MV-4-11 (cell line): ENCODE measurements around the gene MORC2.

Experiments used
- DNase-seq: peaks from one replicate; lab custom pipeline; 2025; lab: John Stamatoyannopoulos, UW

MORC2 gene

DNA sequence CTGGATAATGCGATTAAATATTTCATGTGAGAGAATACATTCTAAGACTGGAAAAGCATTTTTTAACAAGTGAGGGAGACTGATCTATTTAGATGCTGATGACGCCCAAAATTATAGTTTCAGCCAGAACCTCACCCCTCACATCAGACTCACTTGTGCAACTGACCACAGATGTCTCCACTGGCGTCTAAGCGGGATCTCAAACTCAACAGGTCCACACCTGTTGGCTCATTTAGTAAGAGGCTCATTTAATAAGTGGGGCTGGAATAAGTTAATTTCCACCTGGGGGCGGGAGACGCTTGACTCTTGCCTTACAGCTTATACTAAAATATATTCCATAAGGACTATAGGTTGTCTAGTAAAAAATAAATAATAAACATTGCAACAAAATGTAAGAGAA is 47.5 kb downstream of the MORC2 start:
- DNase-seq: peak; percentile 10

GRCh38 chr22:30920407-30920806 is 48.2 kb downstream of the MORC2 start:
- peak; percentile 63 for DNase-seq

DNA sequence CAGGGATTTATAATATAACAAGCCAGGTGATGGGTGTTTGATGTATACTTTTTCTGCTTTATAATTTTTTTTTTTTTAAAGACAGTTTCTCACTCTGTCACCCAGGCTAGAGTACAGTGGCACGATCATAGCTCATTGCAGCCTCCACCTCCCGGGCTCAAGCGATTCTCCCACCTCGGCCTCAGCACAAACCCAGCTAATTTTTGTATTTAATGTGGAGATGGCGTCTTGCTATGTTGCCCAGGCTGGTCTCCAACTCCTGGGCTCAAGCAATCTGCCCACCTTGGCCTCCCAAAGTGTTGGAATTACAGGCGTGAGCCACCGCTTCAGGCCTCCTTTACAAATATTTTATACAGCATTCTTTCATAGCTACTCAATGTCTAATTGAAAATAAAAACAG is 48.6 kb downstream of the MORC2 start:
- DNase-seq: no peak

DNA sequence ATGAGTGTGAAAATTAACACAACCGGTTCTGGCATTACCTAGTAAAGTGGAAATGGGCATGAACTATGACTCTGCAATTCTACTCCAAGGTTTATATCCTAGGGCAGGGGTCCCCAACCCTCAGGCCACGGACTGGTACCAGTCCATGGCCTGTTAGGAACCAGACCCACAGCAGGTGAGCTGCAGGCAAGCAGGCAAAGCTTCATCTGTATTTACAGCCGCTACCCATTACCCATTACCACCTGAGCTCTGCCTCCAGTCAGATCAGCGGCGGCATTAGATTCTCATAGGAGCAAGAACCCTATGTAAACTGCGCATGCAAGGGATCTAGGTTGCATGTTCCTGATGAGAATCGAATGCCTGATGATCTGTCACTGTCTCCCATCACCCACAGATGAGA is 49.8 kb downstream of the MORC2 start:
- no peak for DNase-seq

DNA sequence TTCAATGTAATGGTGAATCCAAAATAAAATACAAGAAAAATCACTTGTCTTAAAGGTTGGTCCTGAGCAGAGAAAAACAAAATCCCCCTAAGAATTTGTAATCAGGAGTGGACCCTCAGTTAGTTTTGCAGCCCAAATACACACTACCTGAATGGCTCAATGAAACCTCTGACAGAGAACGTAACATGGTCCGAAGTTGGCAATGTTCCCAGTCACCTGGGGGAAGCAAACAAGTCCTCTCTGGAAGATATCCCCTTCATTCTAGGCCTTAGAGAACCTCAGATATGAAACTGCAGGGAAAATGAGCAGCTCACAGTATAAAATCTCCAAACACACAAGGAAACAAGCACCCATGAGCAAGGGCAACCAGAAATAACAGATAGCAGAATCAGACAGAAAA is 58.2 kb downstream of the MORC2 start:
- DNase-seq: no peak

- DNase-seq: no peak
Measured at GRCh38 chr22:30909306-30909705, 59.3 kb downstream of the MORC2 start.

DNA sequence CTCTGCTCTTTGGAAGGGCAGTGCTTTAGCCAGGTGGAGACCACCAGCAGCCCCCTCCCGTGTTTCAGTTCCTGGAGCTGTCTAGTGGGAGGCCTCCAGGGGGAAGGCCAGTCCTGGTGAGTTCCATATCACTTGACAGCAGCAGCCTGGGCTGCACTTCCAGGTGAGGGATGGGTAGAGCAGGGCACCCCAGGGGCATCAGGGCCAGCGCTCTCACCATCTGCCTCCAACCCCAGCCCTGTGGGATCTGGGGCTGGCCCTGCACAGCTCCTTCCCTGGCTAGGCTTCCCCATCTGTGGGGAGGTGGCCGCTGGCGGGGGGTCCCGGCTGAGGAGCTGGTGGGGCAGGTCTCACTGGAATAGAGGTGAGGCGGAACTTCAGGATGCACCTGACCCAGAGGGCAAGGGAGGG is 60.5 kb downstream of the MORC2 start:
- DNase-seq: no peak

DNA sequence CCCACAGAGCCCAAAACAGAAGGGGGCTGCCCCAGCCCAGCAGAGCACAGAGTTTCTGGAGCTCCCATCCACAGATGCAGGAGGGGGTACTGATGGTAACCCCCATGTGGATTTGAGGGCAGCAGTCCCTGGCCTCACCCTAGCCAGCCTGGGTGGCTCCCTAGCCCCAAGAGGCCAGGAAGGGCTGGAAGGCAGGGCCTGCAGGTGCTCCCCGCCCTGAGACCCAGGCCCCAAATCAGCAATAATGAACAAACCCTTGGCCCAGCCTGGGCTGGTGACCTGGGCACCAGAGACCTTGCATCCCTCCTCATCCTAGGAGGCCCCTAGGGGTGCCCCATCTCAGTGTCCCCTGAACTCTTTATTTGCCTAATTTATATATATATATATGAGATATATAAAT is 61.6 kb downstream of the MORC2 start:
- DNase-seq: no peak

DNA sequence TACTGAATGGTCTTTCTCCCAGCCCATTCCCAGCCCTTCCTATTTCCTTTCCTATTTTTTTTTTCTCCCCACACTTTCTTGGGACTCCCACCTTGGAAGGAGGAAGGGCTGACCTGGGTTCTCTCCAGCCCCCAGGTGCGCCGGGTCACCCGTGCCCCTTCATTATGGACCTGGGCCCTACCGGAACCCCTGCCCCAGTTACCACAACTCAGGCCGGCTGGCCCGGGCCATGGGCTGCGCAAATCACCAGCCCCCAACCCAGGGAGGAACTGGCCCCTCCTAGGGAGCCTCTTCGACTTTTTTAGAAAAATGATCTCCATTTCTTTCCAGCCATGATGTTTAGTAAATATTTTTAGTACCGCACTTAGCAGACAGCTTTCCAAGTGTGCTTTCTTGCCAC is 62.2 kb downstream of the MORC2 start:
- no peak for DNase-seq

DNA sequence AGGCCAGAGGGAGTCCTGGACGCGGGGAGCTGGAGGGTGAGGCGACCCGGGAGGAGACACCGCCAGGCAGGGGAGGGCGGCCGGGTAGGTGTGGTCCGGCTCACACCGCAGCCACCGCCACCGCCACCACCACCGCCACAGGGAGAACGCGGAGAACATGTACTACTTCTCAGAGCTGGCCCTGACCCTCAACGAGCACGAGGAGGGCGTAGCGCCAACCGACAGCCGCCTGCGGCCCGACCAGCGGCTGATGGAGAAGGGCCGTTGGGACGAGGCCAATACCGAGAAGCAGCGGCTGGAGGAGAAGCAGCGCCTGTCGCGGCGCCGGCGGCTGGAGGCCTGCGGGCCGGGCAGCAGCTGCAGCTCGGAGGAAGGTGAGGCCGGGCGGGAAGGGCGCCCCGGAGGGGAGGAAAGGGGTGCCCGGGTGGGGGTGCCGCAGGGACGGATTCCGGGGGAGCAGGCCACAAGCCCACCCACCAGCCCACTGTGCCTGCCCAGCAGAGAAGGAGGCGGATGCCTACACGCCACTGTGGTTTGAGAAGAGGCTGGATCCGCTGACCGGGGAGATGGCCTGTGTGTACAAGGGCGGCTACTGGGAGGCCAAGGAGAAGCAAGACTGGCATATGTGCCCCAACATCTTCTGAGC is 62.8 kb downstream of the MORC2 start:
- no peak for DNase-seq

- DNase-seq: no peak
Measured at GRCh38 chr22:30903876-30904460, 64.6 kb downstream of the MORC2 start.

GRCh38 chr22:30902496-30903357 is 65.8 kb downstream of the MORC2 start:
- no peak for DNase-seq

- no peak for DNase-seq
Measured at GRCh38 chr22:30894371-30894740, 74.2 kb downstream of the MORC2 start.

DNA sequence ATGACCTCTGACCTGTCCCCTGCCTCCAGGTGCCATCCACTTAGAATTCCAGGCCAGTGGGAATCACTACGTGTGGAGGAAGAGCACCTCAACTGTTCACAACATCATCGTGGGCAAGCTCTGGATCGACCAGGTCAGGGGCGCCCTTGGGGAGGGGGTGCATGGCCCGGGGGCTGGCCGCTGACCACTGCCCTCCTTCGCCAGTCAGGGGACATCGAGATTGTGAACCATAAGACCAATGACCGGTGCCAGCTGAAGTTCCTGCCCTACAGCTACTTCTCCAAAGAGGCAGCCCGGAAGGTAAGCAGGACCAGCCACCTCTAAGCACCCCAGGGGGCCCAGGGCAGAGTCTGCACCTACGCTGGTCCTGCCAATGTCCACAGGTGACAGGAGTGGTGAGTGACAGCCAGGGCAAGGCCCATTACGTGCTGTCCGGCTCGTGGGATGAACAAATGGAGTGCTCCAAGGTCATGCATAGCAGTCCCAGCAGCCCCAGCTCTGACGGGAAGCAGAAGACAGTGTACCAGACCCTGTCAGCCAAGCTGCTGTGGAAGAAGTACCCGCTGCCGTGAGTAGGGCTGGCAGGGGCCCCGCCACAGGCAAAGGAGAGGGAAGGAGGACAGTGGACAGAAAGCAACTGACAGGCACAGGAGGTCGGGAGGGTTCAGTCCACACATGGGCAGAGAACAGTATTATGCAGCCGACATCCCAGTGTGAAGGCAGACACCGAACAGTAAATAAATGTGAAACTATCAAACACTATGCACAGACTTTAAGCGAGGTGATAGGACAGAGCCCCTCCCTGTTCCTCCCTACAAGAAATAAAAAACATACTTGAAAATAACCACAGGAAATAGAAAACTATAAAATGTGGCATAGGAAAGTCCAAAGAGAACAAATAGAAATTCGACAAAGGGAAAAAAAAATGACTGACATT is 74.9 kb downstream of the MORC2 start:
- DNase-seq: no peak

DNA sequence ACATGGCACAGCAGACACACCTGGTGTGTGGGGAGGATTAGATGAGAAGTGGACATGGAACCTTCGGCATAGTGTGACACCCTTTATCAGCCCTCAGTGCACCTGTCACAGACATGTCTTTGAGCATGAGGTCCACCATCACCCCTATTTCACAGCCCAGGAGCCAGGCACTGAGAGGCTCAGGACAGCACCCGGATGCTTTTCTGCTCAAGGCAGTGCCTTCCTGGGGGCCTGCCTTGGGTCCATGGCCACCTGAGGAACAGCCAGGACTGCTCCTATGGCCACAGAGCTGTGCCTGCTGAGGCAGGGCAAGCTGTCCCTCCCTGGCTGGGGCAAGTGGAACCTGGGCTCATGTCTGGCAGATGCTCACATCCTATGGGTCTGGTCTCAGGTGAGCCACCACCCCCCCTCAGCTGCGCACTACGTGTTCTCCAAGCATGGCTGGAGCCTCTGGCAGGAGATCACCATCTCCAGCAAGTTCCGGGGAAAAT is 75.8 kb downstream of the MORC2 start:
- DNase-seq: no peak

DNA sequence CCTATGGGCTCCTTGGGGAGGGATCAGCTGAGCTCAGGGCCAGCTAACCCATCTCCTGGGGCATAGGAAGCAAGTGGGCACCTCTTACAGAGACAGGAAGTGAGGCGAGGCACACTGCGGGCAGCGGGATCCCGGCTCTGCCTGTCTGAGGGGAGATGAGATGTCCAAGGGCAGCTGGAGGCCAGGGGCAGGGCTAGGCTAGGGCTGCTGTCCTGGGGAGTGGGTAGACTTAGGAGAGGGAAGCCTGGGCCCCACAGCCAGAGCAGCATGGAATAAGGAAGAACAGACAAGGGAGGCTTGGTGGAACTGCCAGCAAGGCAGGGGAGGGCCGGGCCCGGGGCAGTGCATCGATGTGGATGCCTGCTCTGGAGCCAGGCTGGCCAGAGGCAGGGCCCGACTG is 76.3 kb downstream of the MORC2 start:
- DNase-seq: no peak

DNA sequence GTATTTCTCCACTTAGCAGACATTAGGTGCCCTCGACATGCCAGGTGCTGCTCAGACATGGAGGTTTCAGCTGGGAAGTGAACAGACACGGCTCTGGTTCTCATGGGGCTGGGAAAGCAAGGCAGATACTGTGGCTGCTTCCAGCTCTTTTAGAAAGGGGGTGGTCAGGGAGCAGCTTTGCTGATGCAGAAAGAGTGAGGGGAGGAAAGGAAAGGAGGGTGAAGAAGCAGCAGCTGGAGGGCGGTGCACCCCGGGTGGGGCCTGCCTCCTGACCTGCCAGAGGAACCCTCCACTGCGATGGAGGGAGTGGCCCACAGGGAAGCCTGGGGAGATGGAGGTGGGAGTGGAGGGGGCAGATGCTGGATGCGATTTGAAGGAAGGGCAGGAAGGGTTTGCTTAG is 76.8 kb downstream of the MORC2 start:
- DNase-seq: no peak

- DNase-seq: no peak
Measured at GRCh38 chr22:30891443-30891755, 77.2 kb downstream of the MORC2 start.

GRCh38 chr22:30890686-30891442 is 77.7 kb downstream of the MORC2 start:
- no peak for DNase-seq

DNA sequence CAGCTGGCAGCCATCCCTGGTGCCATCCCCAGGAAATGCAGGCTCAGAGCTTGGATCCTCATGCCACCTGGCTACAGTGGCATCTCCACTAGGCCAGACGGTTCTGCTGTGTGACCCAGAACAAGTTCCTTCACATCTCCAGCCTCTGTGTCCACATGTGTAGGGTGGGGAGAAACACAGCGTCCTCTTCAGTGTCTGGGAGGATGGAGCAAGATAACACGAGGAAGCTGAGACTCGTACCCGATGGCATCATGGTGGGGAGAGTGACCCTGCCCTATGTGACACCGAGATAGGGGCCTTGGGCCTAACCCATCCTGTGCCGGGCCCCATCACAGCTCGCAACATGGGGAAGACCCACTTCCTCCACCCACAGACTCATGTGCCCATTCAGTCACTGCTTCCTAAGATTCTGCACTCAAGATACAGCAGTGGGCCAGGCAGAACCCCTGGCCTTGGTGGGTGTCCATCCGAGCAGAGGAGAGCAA is 78.5 kb downstream of the MORC2 start:
- DNase-seq: no peak

- DNase-seq: no peak
Measured at GRCh38 chr22:30889268-30889995, 79.1 kb downstream of the MORC2 start.
